Astrocyte of the spinal cord (primary cell): ENCODE results near the gene FBXL16.

Experiments
- DNase-seq: peaks from one replicate; pipeline ENCODE4 v3.0.0; 2011; ENCODE audit warnings: low read depth, low spot score
- H3K4me3 ChIP-seq: 2 replicates; pipeline ENCODE4 v1.5.1; 2011; ENCODE audit warnings: low read depth, mild to moderate bottlenecking, low read length, moderate library complexity
- in situ Hi-C: cut with HindIII; loops from 2 replicates; pipeline ENCODE4 v1.10.0; 2017; ENCODE audit warnings: low sequenced_read_pairs
- TF ChIP-seq, protein P1 (sequence below): IDR thresholded peaks from 2 replicates; pipeline ENCODE4 v1.5.1; 2012; ENCODE audit warnings: low read depth, mild to moderate bottlenecking, low read length, inconsistent platforms

Gene FBXL16

DNA sequence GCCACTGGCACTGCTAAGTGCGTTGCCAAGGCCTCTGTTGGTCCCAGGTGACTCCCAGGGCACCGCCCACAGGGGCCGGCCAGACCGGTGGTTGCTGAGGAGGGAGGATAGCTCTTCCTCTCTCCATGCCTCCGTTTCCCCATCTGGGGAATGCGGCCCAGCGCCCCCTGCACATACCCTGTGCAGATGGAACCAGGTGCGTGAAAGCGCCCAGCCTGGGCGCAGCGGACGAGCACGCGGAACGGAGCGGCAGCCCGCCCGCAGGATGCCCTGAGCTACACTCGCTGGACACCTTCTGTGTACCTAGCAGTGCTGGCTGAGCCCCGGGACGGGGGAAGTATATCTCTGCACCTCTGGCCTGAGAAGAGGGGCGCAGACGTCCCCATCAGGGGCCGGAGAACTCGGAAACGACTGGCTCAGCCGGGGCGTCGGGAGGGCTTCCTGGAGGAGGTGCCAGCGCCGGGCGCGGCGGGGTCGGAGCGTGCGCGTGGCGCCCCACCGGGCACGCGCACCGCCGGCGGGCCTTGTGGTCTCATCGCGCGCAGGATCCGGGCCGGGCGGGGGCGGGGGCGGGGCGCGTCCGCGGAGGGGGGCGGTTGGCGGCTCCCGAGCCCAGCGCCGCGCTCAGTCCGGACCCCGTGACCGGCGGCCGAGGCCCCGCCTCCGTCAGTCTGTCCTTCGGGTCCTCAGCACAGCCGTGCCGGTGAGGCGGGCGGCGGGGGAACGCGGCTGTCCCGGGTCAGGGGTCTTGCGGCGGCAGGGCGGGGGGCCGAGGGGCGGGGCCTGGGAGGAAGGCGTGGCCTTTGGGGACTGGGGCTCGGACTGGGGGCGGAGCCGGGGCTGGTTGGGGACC, 21.1 kb upstream of the FBXL16 start, which contains the start of the genes CCDC78 and HAGHL:
Gene CCDC78 (minus strand): TSS at position 6 of the 853 bp plus-strand sequence. CDS start 76 bp downstream, outside the sequence.
Gene HAGHL (plus strand): TSS at position 669 of the 853 bp plus-strand sequence. CDS start 404 bp downstream, outside the sequence.
- in situ Hi-C loops = no loop called here
- DNase-seq = peak; percentile 32
- TF ChIP-seq, protein P1, sequence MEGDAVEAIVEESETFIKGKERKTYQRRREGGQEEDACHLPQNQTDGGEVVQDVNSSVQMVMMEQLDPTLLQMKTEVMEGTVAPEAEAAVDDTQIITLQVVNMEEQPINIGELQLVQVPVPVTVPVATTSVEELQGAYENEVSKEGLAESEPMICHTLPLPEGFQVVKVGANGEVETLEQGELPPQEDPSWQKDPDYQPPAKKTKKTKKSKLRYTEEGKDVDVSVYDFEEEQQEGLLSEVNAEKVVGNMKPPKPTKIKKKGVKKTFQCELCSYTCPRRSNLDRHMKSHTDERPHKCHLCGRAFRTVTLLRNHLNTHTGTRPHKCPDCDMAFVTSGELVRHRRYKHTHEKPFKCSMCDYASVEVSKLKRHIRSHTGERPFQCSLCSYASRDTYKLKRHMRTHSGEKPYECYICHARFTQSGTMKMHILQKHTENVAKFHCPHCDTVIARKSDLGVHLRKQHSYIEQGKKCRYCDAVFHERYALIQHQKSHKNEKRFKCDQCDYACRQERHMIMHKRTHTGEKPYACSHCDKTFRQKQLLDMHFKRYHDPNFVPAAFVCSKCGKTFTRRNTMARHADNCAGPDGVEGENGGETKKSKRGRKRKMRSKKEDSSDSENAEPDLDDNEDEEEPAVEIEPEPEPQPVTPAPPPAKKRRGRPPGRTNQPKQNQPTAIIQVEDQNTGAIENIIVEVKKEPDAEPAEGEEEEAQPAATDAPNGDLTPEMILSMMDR = no peak
- H3K4me3 ChIP-seq = peak within 1 kb of the TSS; percentile 62

GRCh38 chr16:726188-726437, 20.5 kb upstream of the FBXL16 start:
- no peak for DNase-seq
- no peak overlapping the region for H3K4me3 ChIP-seq
- TF ChIP-seq, protein P1 = no peak
- in situ Hi-C loops = no loop called here

- in situ Hi-C loops = no loop called here
- DNase-seq = no peak
- no peak overlapping the region for H3K4me3 ChIP-seq
- TF ChIP-seq, protein P1 = no peak
Measured at GRCh38 chr16:725463-726187, 20.0 kb upstream of the FBXL16 start.

- in situ Hi-C loops = no loop called here
- TF ChIP-seq, protein P1 = no peak
- H3K4me3 ChIP-seq = no peak overlapping the region
- no peak for DNase-seq
Measured at GRCh38 chr16:725041-725376, 19.4 kb upstream of the FBXL16 start.

- DNase-seq = no peak
- no peak overlapping the region for H3K4me3 ChIP-seq
- TF ChIP-seq, protein P1 = no peak
- in situ Hi-C loops = no loop called here
Measured at GRCh38 chr16:724188-725040, 18.8 kb upstream of the FBXL16 start.

DNA sequence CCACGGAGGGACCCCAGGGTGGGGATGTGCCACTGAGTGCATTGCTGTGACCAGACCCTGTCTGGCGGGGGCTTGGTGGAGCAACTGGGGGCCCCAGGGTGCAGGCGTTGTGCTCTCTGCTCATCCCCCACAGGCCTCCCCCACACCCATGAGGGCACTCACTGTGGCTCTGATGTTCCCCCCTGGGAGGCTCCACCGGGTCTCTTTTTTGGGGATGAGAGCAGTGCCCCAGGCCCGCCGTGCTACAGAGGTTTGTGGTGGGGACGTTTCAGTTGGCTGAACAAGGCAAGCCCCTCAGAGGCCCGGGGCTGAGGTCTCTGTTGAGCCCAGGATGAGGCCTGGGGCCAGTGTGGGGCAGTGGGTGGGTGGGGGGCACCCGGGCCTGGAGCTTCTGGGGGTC, 18.1 kb upstream of the FBXL16 start:
- H3K4me3 ChIP-seq = no peak overlapping the region
- TF ChIP-seq, protein P1 = no peak
- in situ Hi-C loops = no loop called here
- DNase-seq = no peak
